HL-60 (cell line): ENCODE results near the gene ATP8A1.
A peak's percentile ranks its signal among the peaks of the same experiment; 100 is the strongest.

ENCODE experiments used
- DNase-seq, 2 experiments: peaks; one replicate each; pipeline ENCODE4 v3.0.0-alpha.2; 2010 to 2020; ENCODE audit warnings: low read depth in 1 of 2, low spot score in 1 of 2
- H3K27ac ChIP-seq: fragments of 250-450 bp; sonication (Bioruptor Pico); replicated peaks from 2 replicates; pipeline ENCODE4 v1.5.1; 2020; ENCODE audit warnings: mild to moderate bottlenecking, moderate library complexity
- H3K27me3 ChIP-seq: fragments of 250-450 bp; sonication (Bioruptor Pico); 2 replicates; pipeline ENCODE4 v1.5.1; 2021; ENCODE audit warnings: mild to moderate bottlenecking, moderate library complexity; ENCODE audit not compliant: insufficient read depth, poor library complexity, severe bottlenecking
- H3K4me3 ChIP-seq: replicated peaks from 2 replicates; pipeline ENCODE4 v1.5.1; 2011; ENCODE audit warnings: mild to moderate bottlenecking, control low read depth, low read length; ENCODE audit not compliant: insufficient read depth
- CTCF ChIP-seq: IDR thresholded peaks from one replicate; pipeline ENCODE4 v1.5.1; 2011; ENCODE audit warnings: low read length, control low read depth, inconsistent platforms; ENCODE audit not compliant: insufficient read depth
- GABPA ChIP-seq: IDR thresholded peaks from 2 replicates; pipeline ENCODE4 v1.6.1; 2012; ENCODE audit warnings: low read depth
- POLR2AphosphoS5 ChIP-seq: IDR thresholded peaks from 2 replicates; pipeline ENCODE4 v1.6.1; 2012; ENCODE audit warnings: low read depth
- REST ChIP-seq: IDR thresholded peaks from 2 replicates; pipeline ENCODE4 v1.6.1; 2012; ENCODE audit warnings: low read depth; ENCODE audit not compliant: insufficient replicate concordance
- SPI1 ChIP-seq: IDR thresholded peaks from 2 replicates; pipeline ENCODE4 v1.6.1; 2012; ENCODE audit warnings: low read depth, mild to moderate bottlenecking, borderline replicate concordance

Gene ATP8A1

DNA sequence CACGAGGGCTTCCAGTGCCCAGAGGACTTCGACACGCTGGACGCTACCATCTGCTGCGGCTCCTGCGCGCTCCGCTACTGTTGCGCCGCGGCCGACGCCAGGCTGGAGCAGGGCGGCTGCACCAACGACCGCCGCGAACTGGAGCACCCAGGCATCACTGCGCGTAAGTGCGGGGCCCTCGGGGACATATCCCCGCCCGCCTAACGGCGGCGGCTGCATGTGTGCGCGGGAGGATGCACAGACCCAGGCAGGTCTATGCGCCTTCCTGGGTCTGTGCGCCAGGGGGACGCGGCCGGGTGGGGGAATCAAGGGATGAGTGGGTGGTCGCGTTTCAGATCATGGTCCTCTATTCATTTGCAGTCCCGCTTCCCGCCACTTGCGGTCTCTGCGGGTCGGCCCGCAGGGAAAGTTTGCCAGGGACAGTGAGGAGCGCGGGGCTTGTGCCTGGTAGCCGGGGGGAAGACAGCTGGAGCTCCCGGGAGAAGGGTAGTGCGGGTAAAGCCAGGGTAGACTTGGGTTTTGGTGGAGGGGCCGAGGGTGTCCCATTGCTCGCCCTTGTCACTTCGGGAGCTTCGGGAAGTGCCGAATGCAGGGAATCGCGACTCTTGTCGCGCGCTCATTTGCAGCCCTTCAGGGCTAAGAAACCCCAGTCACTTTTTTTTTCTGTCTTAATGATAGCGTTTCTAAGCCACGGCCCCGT lies 258.6 kb downstream of the ATP8A1 start:
- Histone ChIP-seq H3K27me3 (peaks cover 52% of the 10 kb centered on the region), H3K4me3 (no peak overlapping the region; the same call in 1 of the 2 replicates), H3K27ac (no peak overlapping the region)
- DNase-seq, result peak in 1 of 2 experiments; percentile 11
- no peak for TF ChIP-seq SPI1
- no peak for TF ChIP-seq POLR2AphosphoS5
- no peak for TF ChIP-seq GABPA
- TF ChIP-seq REST, result no peak
- TF ChIP-seq CTCF, result no peak

GRCh38 chr4:42397635-42398170 lies 259.2 kb downstream of the ATP8A1 start:
- Histone ChIP-seq H3K27ac (no peak overlapping the region), H3K4me3 (peak overlapping the region; percentile 20), H3K27me3 (peaks cover 52% of the 10 kb centered on the region)
- no peak for DNase-seq
- TF ChIP-seq GABPA, result no peak
- TF ChIP-seq CTCF, result no peak
- TF ChIP-seq REST, result no peak
- TF ChIP-seq SPI1, result no peak
- TF ChIP-seq POLR2AphosphoS5, result no peak

DNA sequence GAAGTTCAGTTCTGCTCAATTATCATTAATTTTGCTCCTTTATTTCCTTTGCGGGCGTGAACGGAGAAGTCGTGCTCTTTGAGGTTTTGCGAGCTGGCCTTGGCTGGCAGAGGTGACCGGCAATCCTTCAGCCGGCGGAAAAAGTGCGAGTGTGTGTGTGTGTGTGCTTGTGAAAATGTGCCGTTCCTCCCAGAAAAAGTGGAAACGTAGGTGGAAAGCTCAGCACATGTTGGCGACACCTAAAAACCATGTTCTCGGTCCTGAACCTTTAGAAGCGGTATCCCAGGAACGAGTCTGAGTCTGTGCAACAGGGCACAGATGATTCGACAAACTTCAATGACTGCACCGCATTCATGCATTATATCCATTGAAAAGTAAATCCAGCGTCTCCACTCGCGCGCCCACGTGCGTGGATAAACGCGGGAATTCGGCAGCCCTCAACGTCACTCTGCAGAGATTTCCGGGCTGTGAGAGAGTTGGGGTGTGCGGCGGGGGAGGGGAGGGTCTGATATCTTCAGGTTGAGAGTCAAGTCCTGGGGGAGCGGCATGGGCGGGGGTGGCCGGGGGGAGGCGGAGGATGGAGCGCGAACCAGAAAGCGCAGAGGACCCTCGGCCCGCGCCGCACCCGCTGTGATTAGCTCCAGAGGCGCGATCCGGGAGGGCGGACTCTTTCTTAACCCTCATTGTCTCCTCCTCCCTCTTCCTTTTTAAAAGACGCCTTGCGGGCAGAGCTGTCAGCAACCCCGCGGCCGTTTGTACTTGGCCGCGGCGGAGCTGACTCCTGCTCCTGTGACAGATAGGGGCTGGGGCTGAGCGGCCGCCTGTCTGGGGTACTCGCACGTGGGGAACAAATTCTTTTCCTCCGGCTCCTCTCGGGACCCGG lies 259.9 kb downstream of the ATP8A1 start, which contains the start of gene SHISA3:
Gene SHISA3 (plus strand): TSS at position 737 of the 883 bp plus-strand sequence. CDS start 569 bp downstream, outside the sequence.
- Histone ChIP-seq H3K27me3 (peaks cover 52% of the 10 kb centered on the region), H3K27ac (no peak within 1 kb of the TSS), H3K4me3 (peak within 1 kb of the TSS; percentile 20)
- DNase-seq, result peak in 1 of 2 experiments; percentile 23
- TF ChIP-seq SPI1, result no peak
- TF ChIP-seq CTCF, result no peak
- TF ChIP-seq REST, result no peak
- TF ChIP-seq POLR2AphosphoS5, result no peak
- TF ChIP-seq GABPA, result no peak
